Effector CD4-positive, alpha-beta T cell (primary cell): ENCODE measurements around the gene ACACA.

Source experiments
- DNase-seq: peaks from one replicate; pipeline ENCODE4 v3.0.0-alpha.2; 2020

Gene ACACA

GRCh38 chr17:37123941-37124820 is 282.5 kb downstream of the ACACA start:
- no peak for DNase-seq

- DNase-seq, result no peak
Measured at GRCh38 chr17:37123386-37123785, 283.2 kb downstream of the ACACA start.

GRCh38 chr17:37121616-37122015 is 285.0 kb downstream of the ACACA start:
- DNase-seq, result no peak

- DNase-seq, result no peak
Measured at GRCh38 chr17:37118366-37119137, 288.1 kb downstream of the ACACA start.

GRCh38 chr17:37117373-37118142 is 289.1 kb downstream of the ACACA start:
- no peak for DNase-seq

GRCh38 chr17:37116671-37117185 is 289.9 kb downstream of the ACACA start:
- DNase-seq, result no peak

- no peak for DNase-seq
Measured at GRCh38 chr17:37111329-37111728, 295.3 kb downstream of the ACACA start.

GRCh38 chr17:37110746-37111145 is 295.9 kb downstream of the ACACA start:
- no peak for DNase-seq

- DNase-seq, result no peak
Measured at GRCh38 chr17:37109731-37110710, 296.6 kb downstream of the ACACA start.

- DNase-seq, result no peak
Measured at GRCh38 chr17:37109106-37109505, 297.5 kb downstream of the ACACA start.

GRCh38 chr17:37107406-37108083 is 299.1 kb downstream of the ACACA start:
- no peak for DNase-seq

- no peak for DNase-seq
Measured at GRCh38 chr17:37106049-37106448, 300.6 kb downstream of the ACACA start.

GRCh38 chr17:37103231-37103630 is 303.4 kb downstream of the ACACA start:
- no peak for DNase-seq

- no peak for DNase-seq
Measured at GRCh38 chr17:37101306-37101705, 305.3 kb downstream of the ACACA start.

- no peak for DNase-seq
Measured at GRCh38 chr17:37100231-37100630, 306.4 kb downstream of the ACACA start.

GRCh38 chr17:37098910-37099664 is 307.5 kb downstream of the ACACA start:
- no peak for DNase-seq

- no peak for DNase-seq
Measured at GRCh38 chr17:37098152-37098551, 308.5 kb downstream of the ACACA start.

GRCh38 chr17:37097154-37097553 is 309.5 kb downstream of the ACACA start:
- no peak for DNase-seq

GRCh38 chr17:37096071-37096470 is 310.6 kb downstream of the ACACA start:
- no peak for DNase-seq

GRCh38 chr17:37094391-37094790 is 312.2 kb downstream of the ACACA start:
- no peak for DNase-seq
